Endothelial cell (in vitro differentiated cells): Measurements from ENCODE around the gene GRB7. TPM values are rescaled to one million over a fixed set of nuclear protein-coding genes. Genes with fewer than 3 reads are reported as not detected.

ENCODE experiments used
- DNase-seq: peaks from one replicate; pipeline ENCODE4 v3.0.0; 2021; ENCODE audit warnings: low spot score
- H3K27ac Mint-ChIP-seq: one replicate; pipeline ENCODE4 v1.8.0; 2021; ENCODE audit warnings: mixed read lengths, inconsistent platforms; ENCODE audit not compliant: unreplicated experiment
- H3K27me3 Mint-ChIP-seq: one replicate; pipeline ENCODE4 v1.8.0; 2021; ENCODE audit warnings: mild to moderate bottlenecking, moderate library complexity, mixed read lengths, inconsistent platforms; ENCODE audit not compliant: unreplicated experiment
- H3K36me3 Mint-ChIP-seq: one replicate; pipeline ENCODE4 v1.8.0; 2021; ENCODE audit warnings: mild to moderate bottlenecking, low read depth, mixed read lengths, inconsistent platforms; ENCODE audit not compliant: unreplicated experiment
- H3K4me1 Mint-ChIP-seq: one replicate; pipeline ENCODE4 v1.8.0; 2021; ENCODE audit warnings: mild to moderate bottlenecking, mixed read lengths, inconsistent platforms; ENCODE audit not compliant: unreplicated experiment
- H3K4me3 Mint-ChIP-seq: one replicate; pipeline ENCODE4 v1.8.0; 2021; ENCODE audit warnings: mild to moderate bottlenecking, mixed read lengths, inconsistent platforms; ENCODE audit not compliant: unreplicated experiment
- H3K9me3 Mint-ChIP-seq: one replicate; pipeline ENCODE4 v1.8.0; 2021; ENCODE audit warnings: mixed read lengths, inconsistent platforms; ENCODE audit not compliant: unreplicated experiment
- CTCF ChIP-seq: fragments of 200-600 bp; sonication (generic); IDR thresholded peaks from one replicate; pipeline ENCODE4 v1.5.0; 2021; ENCODE audit warnings: antibody characterized with exemption; ENCODE audit not compliant: unreplicated experiment
- total RNA-seq: library from RNA; stranded (reverse); fragmentation: NEBNext Ultra II Directional; extraction: Animal tissue kit (Norgen Biotek cat#: 25700); gene quantifications from one replicate; pipeline ENCODE4 v1.2.1, GENCODE V29; 2021; ENCODE audit not compliant: unreplicated experiment

Gene GRB7
- total RNA-seq, 1 donor from 2014 or later, result 1.3 TPM

GRCh38 chr17:39701012-39701783 is 36.5 kb upstream of the GRB7 start:
- Mint-ChIP-seq H3K36me3 (no peaks in the 10 kb centered on the region), H3K4me3 (peak overlapping the region; percentile 88), H3K27ac (no peak overlapping the region), H3K4me1 (peaks cover 19% of the 10 kb centered on the region), H3K27me3 (peaks cover 7% of the 10 kb centered on the region), H3K9me3 (no peaks in the 10 kb centered on the region)
- no peak for TF ChIP-seq CTCF
- no peak for DNase-seq

GRCh38 chr17:39701784-39702422 is 35.8 kb upstream of the GRB7 start:
- H3K27me3 Mint-ChIP-seq, result peaks cover 7% of the 10 kb centered on the region
- DNase-seq, result no peak
- H3K27ac Mint-ChIP-seq, result no peak overlapping the region
- no peak for TF ChIP-seq CTCF
- peaks cover 19% of the 10 kb centered on the region for H3K4me1 Mint-ChIP-seq
- H3K9me3 Mint-ChIP-seq, result no peaks in the 10 kb centered on the region
- peak overlapping the region; percentile 88 for H3K4me3 Mint-ChIP-seq
- no peaks in the 10 kb centered on the region for H3K36me3 Mint-ChIP-seq

GRCh38 chr17:39702901-39703893 is 34.5 kb upstream of the GRB7 start:
- H3K4me3 Mint-ChIP-seq, result no peak overlapping the region
- DNase-seq, result no peak
- no peaks in the 10 kb centered on the region for H3K9me3 Mint-ChIP-seq
- no peak overlapping the region for H3K27ac Mint-ChIP-seq
- peaks cover 7% of the 10 kb centered on the region for H3K27me3 Mint-ChIP-seq
- no peak for TF ChIP-seq CTCF
- H3K36me3 Mint-ChIP-seq, result no peaks in the 10 kb centered on the region
- H3K4me1 Mint-ChIP-seq, result peaks cover 19% of the 10 kb centered on the region

GRCh38 chr17:39703913-39704312 is 33.8 kb upstream of the GRB7 start:
- Mint-ChIP-seq H3K36me3 (no peaks in the 10 kb centered on the region), H3K9me3 (no peaks in the 10 kb centered on the region), H3K27ac (no peak overlapping the region), H3K4me3 (no peak overlapping the region), H3K4me1 (peaks cover 19% of the 10 kb centered on the region), H3K27me3 (peaks cover 8% of the 10 kb centered on the region)
- no peak for DNase-seq
- no peak for TF ChIP-seq CTCF
